Karpas-422 (cell line): ENCODE results near the gene HERC4. TPM values are rescaled to one million over a fixed set of nuclear protein-coding genes. Genes with fewer than 3 reads are reported as not detected.

Source experiments
- DNase-seq: peaks from one replicate; pipeline ENCODE4 v3.0.0-alpha.2; 2015
- H2AFZ ChIP-seq: fragments of 200-600 bp; sonication (generic); 2 replicates; pipeline ENCODE4 v1.6.1; 2014; ENCODE audit warnings: antibody characterized with exemption, low read length, mixed read lengths
- H3K27ac ChIP-seq: fragments of 200-600 bp; sonication (generic); 2 replicates; pipeline ENCODE4 v1.5.1; 2014; ENCODE audit warnings: mild to moderate bottlenecking, low read length, moderate library complexity
- H3K27me3 ChIP-seq: fragments of 200-600 bp; sonication (generic); 2 replicates; pipeline ENCODE4 v1.6.1; 2014; ENCODE audit warnings: low read length, mixed read lengths
- H3K36me3 ChIP-seq: fragments of 200-600 bp; sonication (generic); 2 replicates; pipeline ENCODE4 v1.6.1; 2014; ENCODE audit warnings: low read length, mixed read lengths; ENCODE audit not compliant: insufficient read depth
- H3K4me1 ChIP-seq: fragments of 200-600 bp; sonication (generic); 2 replicates; pipeline ENCODE4 v1.6.1; 2014; ENCODE audit warnings: mild to moderate bottlenecking, low read length, mixed read lengths
- H3K4me2 ChIP-seq: fragments of 200-600 bp; sonication (generic); 2 replicates; pipeline ENCODE4 v1.6.1; 2014; ENCODE audit warnings: low read length, low read depth, mild to moderate bottlenecking; ENCODE audit not compliant: poor library complexity, severe bottlenecking
- H3K4me3 ChIP-seq: fragments of 200-600 bp; sonication (generic); 2 replicates; pipeline ENCODE4 v1.5.1; 2014; ENCODE audit warnings: mild to moderate bottlenecking, antibody characterized with exemption, low read length, mixed read lengths
- H3K79me2 ChIP-seq: fragments of 200-600 bp; sonication (generic); 2 replicates; pipeline ENCODE4 v1.6.1; 2014; ENCODE audit warnings: mild to moderate bottlenecking, low read length, mixed read lengths
- H3K9ac ChIP-seq: fragments of 200-600 bp; sonication (generic); 2 replicates; pipeline ENCODE4 v1.6.0; 2014; ENCODE audit warnings: low read length
- H3K9me2 ChIP-seq: fragments of 200-600 bp; sonication (generic), shearing (Covaris generic); replicated peaks from 2 replicates; pipeline ENCODE4 v1.6.0; 2014; ENCODE audit warnings: mild to moderate bottlenecking, low read length, moderate library complexity; ENCODE audit not compliant: insufficient read depth
- H3K9me3 ChIP-seq: fragments of 300-700, 200-600 bp; sonication (generic); 2 replicates; pipeline ENCODE4 v1.6.1; 2014; ENCODE audit warnings: low read length, mixed read lengths
- H4K20me1 ChIP-seq: fragments of 200-600 bp; sonication (generic); 2 replicates; pipeline ENCODE4 v1.6.1; 2014; ENCODE audit warnings: mild to moderate bottlenecking, antibody characterized with exemption, low read length, low read depth; ENCODE audit not compliant: insufficient read depth
- total RNA-seq: library from RNA; depleted of rRNA; stranded (reverse); fragments of >200 nt; shearing (Covaris generic); gene quantifications from 2 replicates; pipeline ENCODE4 v1.2.3, GENCODE V29; 2014; ENCODE audit warnings: low replicate concordance; rRNA removed

Gene HERC4, protein sequence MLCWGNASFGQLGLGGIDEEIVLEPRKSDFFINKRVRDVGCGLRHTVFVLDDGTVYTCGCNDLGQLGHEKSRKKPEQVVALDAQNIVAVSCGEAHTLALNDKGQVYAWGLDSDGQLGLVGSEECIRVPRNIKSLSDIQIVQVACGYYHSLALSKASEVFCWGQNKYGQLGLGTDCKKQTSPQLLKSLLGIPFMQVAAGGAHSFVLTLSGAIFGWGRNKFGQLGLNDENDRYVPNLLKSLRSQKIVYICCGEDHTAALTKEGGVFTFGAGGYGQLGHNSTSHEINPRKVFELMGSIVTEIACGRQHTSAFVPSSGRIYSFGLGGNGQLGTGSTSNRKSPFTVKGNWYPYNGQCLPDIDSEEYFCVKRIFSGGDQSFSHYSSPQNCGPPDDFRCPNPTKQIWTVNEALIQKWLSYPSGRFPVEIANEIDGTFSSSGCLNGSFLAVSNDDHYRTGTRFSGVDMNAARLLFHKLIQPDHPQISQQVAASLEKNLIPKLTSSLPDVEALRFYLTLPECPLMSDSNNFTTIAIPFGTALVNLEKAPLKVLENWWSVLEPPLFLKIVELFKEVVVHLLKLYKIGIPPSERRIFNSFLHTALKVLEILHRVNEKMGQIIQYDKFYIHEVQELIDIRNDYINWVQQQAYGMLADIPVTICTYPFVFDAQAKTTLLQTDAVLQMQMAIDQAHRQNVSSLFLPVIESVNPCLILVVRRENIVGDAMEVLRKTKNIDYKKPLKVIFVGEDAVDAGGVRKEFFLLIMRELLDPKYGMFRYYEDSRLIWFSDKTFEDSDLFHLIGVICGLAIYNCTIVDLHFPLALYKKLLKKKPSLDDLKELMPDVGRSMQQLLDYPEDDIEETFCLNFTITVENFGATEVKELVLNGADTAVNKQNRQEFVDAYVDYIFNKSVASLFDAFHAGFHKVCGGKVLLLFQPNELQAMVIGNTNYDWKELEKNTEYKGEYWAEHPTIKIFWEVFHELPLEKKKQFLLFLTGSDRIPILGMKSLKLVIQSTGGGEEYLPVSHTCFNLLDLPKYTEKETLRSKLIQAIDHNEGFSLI
- total RNA-seq: 54.1 and 99.9 TPM in 2 replicates

GRCh38 chr10:68074775-68075549, at the start of gene HERC4:
TSS of gene HERC4 (minus strand) at chr10:68075283. CDS start at chr10:68073108, 2,175 bp downstream.
- peak; percentile 96 for DNase-seq
- Histone ChIP-seq H3K4me3 (peak within 1 kb of the TSS; percentile 85), H3K27me3 (no peaks in the 10 kb centered on the region), H3K9me2 (0 out of 2 replicates have a peak, but pooled peaks cover 2% of the 10 kb centered on the region), H4K20me1 (peaks cover 12% of the 10 kb centered on the region), H3K79me2 (peaks cover 49% of the 10 kb centered on the region), H3K36me3 (peaks cover 25% of the 10 kb centered on the region; the same call in 1 of the 2 replicates), H3K4me1 (peaks cover 34% of the 10 kb centered on the region), H3K4me2 (peak within 1 kb of the TSS; percentile 98), H2AFZ (peak within 1 kb of the TSS; percentile 97), H3K9ac (peak within 1 kb of the TSS; percentile 97), H3K27ac (peak within 1 kb of the TSS; percentile 91), H3K9me3 (no peaks in the 10 kb centered on the region)

- no peak overlapping the region for H2AFZ ChIP-seq
- H3K9ac ChIP-seq: no peak overlapping the region
- no peak overlapping the region for H3K27ac ChIP-seq
- no peaks in the 10 kb centered on the region for H3K27me3 ChIP-seq
- no peaks in the 10 kb centered on the region for H3K9me3 ChIP-seq
- no peaks in the 10 kb centered on the region for H3K79me2 ChIP-seq
- H3K4me1 ChIP-seq: no peaks in the 10 kb centered on the region
- H3K4me3 ChIP-seq: no peak overlapping the region
- H3K36me3 ChIP-seq: no peaks in the 10 kb centered on the region
- no peak for DNase-seq
- no peaks in the 10 kb centered on the region for H4K20me1 ChIP-seq
- H3K9me2 ChIP-seq: no peaks in the 10 kb centered on the region
- no peak overlapping the region for H3K4me2 ChIP-seq
Measured at GRCh38 chr10:68124718-68125117, 49.6 kb upstream of the HERC4 start.

- no peaks in the 10 kb centered on the region for H3K79me2 ChIP-seq
- H3K27me3 ChIP-seq: no peaks in the 10 kb centered on the region
- H3K4me2 ChIP-seq: no peak overlapping the region
- H2AFZ ChIP-seq: no peak overlapping the region
- no peak overlapping the region for H3K27ac ChIP-seq
- H4K20me1 ChIP-seq: no peaks in the 10 kb centered on the region
- H3K4me1 ChIP-seq: no peaks in the 10 kb centered on the region
- no peak overlapping the region for H3K4me3 ChIP-seq
- no peaks in the 10 kb centered on the region for H3K9me3 ChIP-seq
- no peak for DNase-seq
- no peaks in the 10 kb centered on the region for H3K36me3 ChIP-seq
- no peaks in the 10 kb centered on the region for H3K9me2 ChIP-seq
- no peak overlapping the region for H3K9ac ChIP-seq
Measured at GRCh38 chr10:68121852-68122251, 46.8 kb upstream of the HERC4 start.

DNA sequence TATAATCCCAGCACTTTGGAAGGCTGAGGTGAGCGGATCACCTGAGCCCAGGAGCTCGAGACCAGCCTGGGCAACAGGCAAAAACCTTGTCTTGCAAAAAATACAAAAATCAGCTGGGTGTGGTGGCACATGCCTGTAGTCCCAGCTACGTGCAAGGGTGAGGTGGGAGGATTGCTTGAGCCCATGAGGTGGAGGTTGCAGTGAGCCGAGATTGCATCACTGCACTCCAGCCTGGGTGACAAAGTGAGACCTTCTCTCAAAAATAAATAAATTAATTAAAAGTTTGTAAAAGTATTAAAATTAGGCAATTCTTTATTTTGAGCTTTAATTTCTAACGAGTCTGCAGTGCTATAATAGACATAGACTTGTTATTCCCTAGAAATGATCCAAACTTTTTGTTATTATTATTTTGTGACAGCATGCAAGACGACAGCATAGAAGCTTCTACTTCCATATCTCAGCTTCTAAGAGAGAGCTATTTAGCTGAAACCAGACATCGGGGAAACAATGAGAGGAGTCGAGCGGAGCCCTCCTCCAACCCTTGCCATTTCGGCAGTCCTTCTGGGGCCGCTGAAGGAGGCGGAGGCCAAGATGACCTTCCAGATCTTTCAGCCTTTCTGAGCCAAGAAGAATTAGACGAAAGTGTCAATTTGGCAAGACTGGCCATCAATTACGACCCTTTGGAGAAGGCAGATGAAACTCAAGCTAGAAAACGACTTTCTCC, 46.1 kb upstream of the HERC4 start:
- Histone ChIP-seq H4K20me1 (no peaks in the 10 kb centered on the region), H3K36me3 (no peaks in the 10 kb centered on the region), H3K27ac (no peak overlapping the region), H3K27me3 (no peaks in the 10 kb centered on the region), H3K4me1 (no peaks in the 10 kb centered on the region), H3K79me2 (no peaks in the 10 kb centered on the region), H3K4me2 (no peak overlapping the region), H3K9me2 (no peaks in the 10 kb centered on the region), H3K9me3 (no peaks in the 10 kb centered on the region), H2AFZ (no peak overlapping the region), H3K9ac (no peak overlapping the region), H3K4me3 (no peak overlapping the region)
- no peak for DNase-seq

- no peaks in the 10 kb centered on the region for H3K79me2 ChIP-seq
Measured at GRCh38 chr10:68118657-68119056, 43.6 kb upstream of the HERC4 start.

DNA sequence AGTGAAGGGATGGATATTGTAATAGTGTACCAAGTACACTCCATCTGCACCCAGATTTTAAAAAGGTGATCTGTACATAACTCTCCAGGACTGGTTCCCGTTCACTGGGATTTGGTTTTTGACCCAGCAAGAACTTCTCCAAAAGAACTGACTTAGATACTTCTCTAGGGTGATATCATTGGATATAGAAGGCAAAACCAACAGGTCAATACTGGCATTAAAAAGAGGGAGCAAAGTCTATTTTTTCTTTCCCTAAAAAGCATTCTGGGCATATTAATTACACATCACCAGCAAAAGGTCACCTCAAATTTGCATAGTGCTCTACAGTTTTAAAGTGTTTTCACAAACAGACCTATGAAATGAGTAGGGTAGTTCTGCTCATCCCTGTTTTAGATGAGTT, 37.8 kb upstream of the HERC4 start:
- Histone ChIP-seq H3K79me2 (no peaks in the 10 kb centered on the region), H3K36me3 (no peaks in the 10 kb centered on the region), H4K20me1 (no peaks in the 10 kb centered on the region), H3K27ac (no peak overlapping the region), H2AFZ (no peak overlapping the region), H3K9me3 (no peaks in the 10 kb centered on the region), H3K9me2 (no peaks in the 10 kb centered on the region), H3K9ac (no peak overlapping the region), H3K4me1 (no peaks in the 10 kb centered on the region), H3K27me3 (no peaks in the 10 kb centered on the region), H3K4me3 (no peak overlapping the region), H3K4me2 (no peak overlapping the region)
- DNase-seq: no peak

More at GRCh38 chr10:68118657-68119056, 43.6 kb upstream of the HERC4 start:
- Histone ChIP-seq H3K36me3 (no peaks in the 10 kb centered on the region), H3K27ac (no peak overlapping the region), H3K9ac (no peak overlapping the region), H4K20me1 (no peaks in the 10 kb centered on the region), H3K27me3 (no peaks in the 10 kb centered on the region), H3K4me2 (no peak overlapping the region), H3K4me3 (no peak overlapping the region), H2AFZ (no peak overlapping the region), H3K9me3 (no peaks in the 10 kb centered on the region), H3K9me2 (no peaks in the 10 kb centered on the region), H3K4me1 (no peaks in the 10 kb centered on the region)
- no peak for DNase-seq

- H3K4me2 ChIP-seq: no peak overlapping the region
- H3K4me3 ChIP-seq: no peak overlapping the region
- H3K36me3 ChIP-seq: no peaks in the 10 kb centered on the region
- H3K27ac ChIP-seq: no peak overlapping the region
- H4K20me1 ChIP-seq: no peaks in the 10 kb centered on the region
- DNase-seq: no peak
- no peaks in the 10 kb centered on the region for H3K27me3 ChIP-seq
- no peak overlapping the region for H2AFZ ChIP-seq
- no peaks in the 10 kb centered on the region for H3K4me1 ChIP-seq
- H3K9me2 ChIP-seq: no peaks in the 10 kb centered on the region
- no peak overlapping the region for H3K9ac ChIP-seq
- H3K9me3 ChIP-seq: no peaks in the 10 kb centered on the region
- H3K79me2 ChIP-seq: no peaks in the 10 kb centered on the region
Measured at GRCh38 chr10:68111584-68111983, 36.5 kb upstream of the HERC4 start.
